Ishikawa (cell line): Measurements from ENCODE around the gene KMT2E.

Experiments used
- CEBPB ChIP-seq: IDR thresholded peaks from 2 replicates; pipeline ENCODE4 v1.6.1; 2012
- CREB1 ChIP-seq: IDR thresholded peaks from 2 replicates; pipeline ENCODE4 v1.6.1; 2012; ENCODE audit warnings: low read depth
- EGR1 ChIP-seq: IDR thresholded peaks from 2 replicates; pipeline ENCODE4 v1.6.1; 2012
- EP300 ChIP-seq: IDR thresholded peaks from 2 replicates; pipeline ENCODE4 v1.6.1; 2012; ENCODE audit warnings: borderline replicate concordance
- FOXM1 ChIP-seq: IDR thresholded peaks from 2 replicates; pipeline ENCODE4 v1.6.1; 2012; ENCODE audit warnings: low read depth, borderline replicate concordance
- MAX ChIP-seq: IDR thresholded peaks from 2 replicates; pipeline ENCODE4 v1.6.1; 2012
- NFIC ChIP-seq: IDR thresholded peaks from 2 replicates; pipeline ENCODE4 v1.6.1; 2012
- RAD21 ChIP-seq: IDR thresholded peaks from 2 replicates; pipeline ENCODE4 v1.6.1; 2012; ENCODE audit warnings: low read depth
- REST ChIP-seq: IDR thresholded peaks from 2 replicates; pipeline ENCODE4 v1.6.1; 2012; ENCODE audit warnings: low read depth, mild to moderate bottlenecking
- TAF1 ChIP-seq: IDR thresholded peaks from 2 replicates; pipeline ENCODE4 v1.6.1; 2012; ENCODE audit warnings: low read depth, mild to moderate bottlenecking
- TCF12 ChIP-seq: IDR thresholded peaks from 2 replicates; pipeline ENCODE4 v1.6.1; 2012; ENCODE audit warnings: low read depth
- TEAD4 ChIP-seq: IDR thresholded peaks from 2 replicates; pipeline ENCODE4 v1.6.1; 2012
- USF1 ChIP-seq: IDR thresholded peaks from 2 replicates; pipeline ENCODE4 v1.6.1; 2012
- YY1 ChIP-seq: IDR thresholded peaks from 2 replicates; pipeline ENCODE4 v1.6.1; 2012; ENCODE audit warnings: low read depth
- ZBTB7A ChIP-seq: IDR thresholded peaks from 2 replicates; pipeline ENCODE4 v1.6.1; 2012; ENCODE audit warnings: low read depth

KMT2E gene

GRCh38 chr7:105079348-105079747 lies 65.3 kb downstream of the KMT2E start:
- no peak for TF ChIP-seq EP300
- TF ChIP-seq RAD21: no peak
- TF ChIP-seq TAF1: no peak
- TF ChIP-seq ZBTB7A: no peak
- no peak for TF ChIP-seq CEBPB
- TF ChIP-seq REST: no peak
- TF ChIP-seq TCF12: no peak
- TF ChIP-seq NFIC: no peak

GRCh38 chr7:105084581-105084980 lies 70.6 kb downstream of the KMT2E start:
- TF ChIP-seq EP300 (no peak), CEBPB (no peak), TEAD4 (no peak), FOXM1 (no peak), CREB1 (no peak)

GRCh38 chr7:105086850-105087249 lies 72.8 kb downstream of the KMT2E start:
- TF ChIP-seq TAF1: no peak
- TF ChIP-seq CREB1: no peak
- no peak for TF ChIP-seq ZBTB7A
- TF ChIP-seq EGR1: no peak
- no peak for TF ChIP-seq FOXM1
- TF ChIP-seq MAX: no peak
- no peak for TF ChIP-seq YY1
- TF ChIP-seq EP300: no peak
- TF ChIP-seq TCF12: no peak
- no peak for TF ChIP-seq USF1
- no peak for TF ChIP-seq REST
- no peak for TF ChIP-seq TEAD4
- no peak for TF ChIP-seq NFIC
- TF ChIP-seq RAD21: no peak

- TF ChIP-seq TCF12 (no peak), RAD21 (no peak), USF1 (no peak), CREB1 (no peak), YY1 (no peak), CEBPB (no peak), EGR1 (no peak), NFIC (no peak), FOXM1 (no peak), ZBTB7A (no peak), TEAD4 (no peak), MAX (no peak), TAF1 (no peak), REST (no peak), EP300 (no peak)
Observed at GRCh38 chr7:105087981-105088380, 74.0 kb downstream of the KMT2E start.

- TF ChIP-seq USF1: no peak
Observed at GRCh38 chr7:105088456-105088855, 74.5 kb downstream of the KMT2E start.
